Neural cell (in vitro differentiated cells): ENCODE measurements around the gene CDH4. TPM values are rescaled to one million over a fixed set of nuclear protein-coding genes. Genes with fewer than 3 reads are reported as not detected.

Experiments used
- H2AFZ ChIP-seq: fragments of 200-600, 300-800 bp; sonication (generic), shearing (Covaris generic); 2 replicates; pipeline ENCODE4 v1.6.0; 2014; ENCODE audit warnings: low read depth, mild to moderate bottlenecking, antibody characterized with exemption, low read length, moderate library complexity
- H3F3A ChIP-seq: fragments of 200-600 bp; shearing (Covaris generic); 2 replicates; pipeline ENCODE4 v1.6.1; 2016; ENCODE audit warnings: mild to moderate bottlenecking, moderate library complexity, mixed read lengths, antibody characterized with exemption, low read length; ENCODE audit not compliant: insufficient read depth, poor library complexity, severe bottlenecking
- H3K27ac ChIP-seq: fragments of 200-600, 300-800 bp; sonication (generic), shearing (Covaris generic); 2 replicates; pipeline ENCODE4 v1.5.1; 2014; ENCODE audit warnings: mild to moderate bottlenecking, low read length, moderate library complexity
- H3K27me3 ChIP-seq: fragments of 300-800, 200-600 bp; sonication (generic), shearing (Covaris generic); 2 replicates; pipeline ENCODE4 v1.6.0; 2014; ENCODE audit warnings: mild to moderate bottlenecking, low read depth, low read length, moderate library complexity; ENCODE audit not compliant: insufficient read depth
- H3K36me3 ChIP-seq: fragments of 300-800, 200-600 bp; sonication (generic), shearing (Covaris generic); 2 replicates; pipeline ENCODE4 v1.5.1; 2014; ENCODE audit warnings: mild to moderate bottlenecking, antibody characterized with exemption, low read length, moderate library complexity; ENCODE audit not compliant: insufficient read depth
- H3K4me2 ChIP-seq: fragments of 300-800, 200-600 bp; sonication (generic), shearing (Covaris generic); 2 replicates; pipeline ENCODE4 v1.6.0; 2014; ENCODE audit warnings: mild to moderate bottlenecking, low read length
- H3K4me3 ChIP-seq: fragments of 300-800, 200-600 bp; sonication (generic), shearing (Covaris generic); 2 replicates; pipeline ENCODE4 v1.5.1; 2014; ENCODE audit warnings: mild to moderate bottlenecking, low read length, moderate library complexity
- H3K79me2 ChIP-seq: fragments of 200-600 bp; shearing (Covaris generic); replicated peaks from 2 replicates; pipeline ENCODE4 v1.6.0; 2014; ENCODE audit warnings: mild to moderate bottlenecking, low read length, moderate library complexity; ENCODE audit not compliant: insufficient read depth
- H3K9ac ChIP-seq: fragments of 300-800, 200-600 bp; sonication (generic), shearing (Covaris generic); 2 replicates; pipeline ENCODE4 v1.6.1; 2016; ENCODE audit warnings: mild to moderate bottlenecking, low read length, mixed read lengths
- H3K9me2 ChIP-seq: fragments of 200-600 bp; shearing (Covaris generic); 2 replicates; pipeline ENCODE4 v1.6.1; 2016; ENCODE audit warnings: mild to moderate bottlenecking, low read length, mixed read lengths; ENCODE audit not compliant: insufficient read depth
- H3K9me3 ChIP-seq: fragments of 200-600, 300-800 bp; sonication (generic), shearing (Covaris generic); 2 replicates; pipeline ENCODE4 v1.6.1; 2016; ENCODE audit warnings: mild to moderate bottlenecking, mixed run types, low read length, moderate library complexity, mixed read lengths
- H4K20me1 ChIP-seq: fragments of 200-600 bp; shearing (Covaris generic); 2 replicates; pipeline ENCODE4 v1.6.1; 2016; ENCODE audit warnings: mild to moderate bottlenecking, mixed run types; ENCODE audit not compliant: insufficient read depth
- CTCF ChIP-seq: fragments of 450-650 bp; IDR thresholded peaks from 2 replicates; pipeline ENCODE4 v1.5.1; 2014; ENCODE audit warnings: antibody characterized with exemption, mild to moderate bottlenecking, moderate library complexity; ENCODE audit not compliant: poor library complexity, severe bottlenecking
- EP300 ChIP-seq: fragments of 450-650 bp; conservative IDR thresholded peaks from 2 replicates; pipeline ENCODE4 v1.6.1; 2014; ENCODE audit warnings: antibody characterized with exemption, mild to moderate bottlenecking, moderate library complexity; ENCODE audit not compliant: poor library complexity, severe bottlenecking
- EZH2 ChIP-seq: fragments of 200-600, 300-800 bp; shearing (Covaris generic), sonication (generic); IDR thresholded peaks from 2 replicates; pipeline ENCODE4 v1.6.1; 2014; ENCODE audit warnings: antibody characterized with exemption, low read length, borderline replicate concordance, mild to moderate bottlenecking; ENCODE audit not compliant: insufficient read depth, poor library complexity, severe bottlenecking
- MXI1 ChIP-seq: fragments of 450-650 bp; conservative IDR thresholded peaks from 2 replicates; pipeline ENCODE4 v1.6.1; 2014; ENCODE audit warnings: antibody characterized with exemption, mild to moderate bottlenecking; ENCODE audit not compliant: poor library complexity, severe bottlenecking
- POLR2AphosphoS5 ChIP-seq: IDR thresholded peaks from 2 replicates; pipeline ENCODE4 v1.6.1; 2012
- RAD21 ChIP-seq: fragments of 450-650 bp; conservative IDR thresholded peaks from 2 replicates; pipeline ENCODE4 v1.6.1; 2014; ENCODE audit warnings: antibody characterized with exemption, mild to moderate bottlenecking, moderate library complexity
- REST ChIP-seq: IDR thresholded peaks from 2 replicates; pipeline ENCODE4 v1.6.1; 2012; ENCODE audit warnings: borderline replicate concordance
- SMC3 ChIP-seq: fragments of 450-650 bp; conservative IDR thresholded peaks from 2 replicates; pipeline ENCODE4 v1.6.1; 2014; ENCODE audit warnings: antibody characterized with exemption, mild to moderate bottlenecking, moderate library complexity; ENCODE audit not compliant: poor library complexity
- TAF1 ChIP-seq: IDR thresholded peaks from 2 replicates; pipeline ENCODE4 v1.6.1; 2012; ENCODE audit warnings: low read depth
- polyA plus RNA-seq: library from polyadenylated mRNA; depleted of rRNA; stranded (reverse); fragments of >200 nt; gene quantifications from 2 replicates; pipeline ENCODE4 v1.2.3, GENCODE V29; 2014

The CDH4 gene
- polyA plus RNA-seq, 1 donor from 2014 or later = 24.6 TPM

GRCh38 chr20:61587036-61587435 is 335.0 kb downstream of the CDH4 start:
- H3K4me2 ChIP-seq = no peak overlapping the region
- H3K36me3 ChIP-seq = no peaks in the 10 kb centered on the region
- H3F3A ChIP-seq = no peaks in the 10 kb centered on the region
- H3K9me3 ChIP-seq = no peaks in the 10 kb centered on the region
- no peak overlapping the region for H3K9ac ChIP-seq
- no peak overlapping the region for H3K4me3 ChIP-seq
- H3K79me2 ChIP-seq = no peaks in the 10 kb centered on the region
- H3K9me2 ChIP-seq = no peaks in the 10 kb centered on the region
- no peak overlapping the region for H3K27ac ChIP-seq
- H3K27me3 ChIP-seq = no peaks in the 10 kb centered on the region
- H2AFZ ChIP-seq = no peak overlapping the region
- TF ChIP-seq SMC3 = no peak
- no peaks in the 10 kb centered on the region for H4K20me1 ChIP-seq

- Histone ChIP-seq H3K9me3 (peaks cover 7% of the 10 kb centered on the region), H4K20me1 (no peaks in the 10 kb centered on the region), H3K36me3 (no peaks in the 10 kb centered on the region), H3K4me2 (no peak overlapping the region), H3K27ac (no peak overlapping the region), H3K79me2 (no peaks in the 10 kb centered on the region), H2AFZ (no peak overlapping the region), H3K27me3 (no peaks in the 10 kb centered on the region), H3K9ac (no peak overlapping the region), H3F3A (no peaks in the 10 kb centered on the region), H3K4me3 (no peak overlapping the region), H3K9me2 (no peaks in the 10 kb centered on the region)
- TF ChIP-seq SMC3 (no peak), REST (no peak), CTCF (no peak), POLR2AphosphoS5 (no peak), EZH2 (no peak), MXI1 (no peak), TAF1 (no peak), RAD21 (no peak), EP300 (no peak)
Measured at GRCh38 chr20:61587681-61588289, 335.7 kb downstream of the CDH4 start.
